Measurements from ENCODE around the gene ACOT7. TPM values are rescaled to one million over a fixed set of nuclear protein-coding genes. Genes with fewer than 3 reads are reported as not detected.

The ACOT7 gene
- 1 to 10 TPM; 5.3 to 5.4 TPM for total RNA-seq
- 6.9 TPM for polyA plus RNA-seq (2013, experiment 1 of 2)
- 9.4 TPM for polyA plus RNA-seq (2013, experiment 2 of 2)
- 1.9 to 73.8 (median 6.6) reads per million in 172 experiments for total RNA-seq

- ChIA-PET CTCF (interaction anchor here (0.5 to 1.3 kb wide), 4 partner anchors 11 to 109 kb away, joined by 3 to 5 read pairs (median 4); no protein-coding TSS in a partner anchor), POLR2A (interaction anchor here (0.5 to 4.1 kb wide), 15 partner anchors 9 to 210 kb away, joined by 3 to 41 read pairs (median 3); partner anchors contain the start of genes KLHL21, RPL22 and TNFRSF25)
- no peaks in the 10 kb centered on the region for H3K27me3 ChIP-seq (ENCODE audit: control insufficient read depth in 1 of 2, insufficient read depth in 2 of 2, low read length in 2 of 2)
- Mint-ChIP-seq H3K4me1 (ENCODE audit: low read depth) (peaks cover 31% of the 10 kb centered on the region), H3K27me3 (no peaks in the 10 kb centered on the region), H3K27ac (peak within 1 kb of the TSS; percentile 90), H3K36me3 (ENCODE audit: low read depth) (no peaks in the 10 kb centered on the region), H3K9me3 (no peaks in the 10 kb centered on the region), H3K4me3 (peak within 1 kb of the TSS; percentile 92)
- intact Hi-C loops (cut with DNase I, micrococcal nuclease), result loop anchor here (2.0 to 10.0 kb wide), 2 partner anchors 35 to 391 kb away; partner anchors contain the start of gene CAMTA1 (in 1 of the 2)
- H3K9me3 ChIP-seq (ENCODE audit: control insufficient read depth in 1 of 2, insufficient read depth in 1 of 2, low read length in 2 of 2), result no peaks in the 10 kb centered on the region
- DNase-seq, result peak; percentile 84 to 97 (median 90)
- no peaks in the 10 kb centered on the region for H3K36me3 ChIP-seq (ENCODE audit: insufficient read depth, low read length)
- TF ChIP-seq CTCF (IDR thresholded peaks at IDR 0.05), result no peak
- peak within 1 kb of the TSS; percentile 69 to 81 for H3K27ac ChIP-seq (ENCODE audit: low read depth in 1 of 2, low read length in 2 of 2)
- H3K4me1 ChIP-seq (ENCODE audit: insufficient read depth, low read length), result peaks cover 27% of the 10 kb centered on the region
- peak; percentile 90 for ATAC-seq (ENCODE audit: poor library complexity)
- H3K4me3 ChIP-seq (ENCODE audit: low read length), result peak within 1 kb of the TSS; percentile 69
These were observed at the start of gene ACOT7 for GRCh38 chr1:6393400-6394187. ACOT7 (minus strand) TSS chr1:6393767; CDS start chr1:6393399, 368 bp downstream.

- Mint-ChIP-seq H3K9me3 (no peaks in the 10 kb centered on the region), H3K36me3 (ENCODE audit: low read depth) (no peaks in the 10 kb centered on the region), H3K4me1 (ENCODE audit: low read depth) (peaks cover 20% of the 10 kb centered on the region), H3K4me3 (peak overlapping the region; percentile 11), H3K27me3 (peaks cover 37% of the 10 kb centered on the region), H3K27ac (no peak overlapping the region)
- H3K4me3 ChIP-seq (ENCODE audit: low read length), result no peak overlapping the region
- H3K36me3 ChIP-seq (ENCODE audit: insufficient read depth, low read length), result no peaks in the 10 kb centered on the region
- ChIA-PET CTCF (interaction anchor here (1.8 to 5.3 kb wide), 3 partner anchors 20 to 50 kb away, joined by 5 to 77 read pairs (median 6); partner anchors contain the start of genes ESPN, HES2 and PLEKHG5), POLR2A (interaction anchor here (1.9 kb wide), 2 partner anchors 19 to 93 kb away, joined by 5 to 12 read pairs; no protein-coding TSS in a partner anchor)
- no peak for ATAC-seq (ENCODE audit: poor library complexity)
- peaks cover 19 to 27% of the 10 kb centered on the region in 2 experiments for H3K27me3 ChIP-seq (ENCODE audit: control insufficient read depth in 1 of 2, insufficient read depth in 2 of 2, low read length in 2 of 2)
- no peak overlapping the region for H3K27ac ChIP-seq (ENCODE audit: low read depth in 1 of 2, low read length in 2 of 2)
- peaks cover 27% of the 10 kb centered on the region for H3K4me1 ChIP-seq (ENCODE audit: insufficient read depth, low read length)
- DNase-seq, result no peak
- intact Hi-C loops (cut with DNase I, micrococcal nuclease), result loop anchor here in 1 of 2 experiments (5.0 kb wide), 1 partner anchor 36 kb away; no protein-coding TSS in a partner anchor
- TF ChIP-seq CTCF (IDR thresholded peaks at IDR 0.05), result no peak
- H3K9me3 ChIP-seq (ENCODE audit: control insufficient read depth in 1 of 2, insufficient read depth in 1 of 2, low read length in 2 of 2), result peaks cover 0 to 9% of the 10 kb centered on the region in 2 experiments
These were observed 48.0 kb upstream of the ACOT7 start for GRCh38 chr1:6441586-6441985.

Data from CD4-positive, alpha-beta T cell (primary cell).